Right atrium auricular region (tissue), 2 donors: ENCODE results near the gene RIF1. TPM values are rescaled to one million over a fixed set of nuclear protein-coding genes. Genes with fewer than 3 reads are reported as not detected.

Experiments
- DNase-seq: peaks from one replicate; pipeline ENCODE4 v3.0.0-alpha.2; 2019; ENCODE audit warnings: low spot score
- H3K27ac ChIP-seq, 2 donors: fragments of 200-600 bp; sonication (generic); 1 replicate in 1 of 2; 2 replicates in 1 of 2; pipeline ENCODE4 v1.5.1; 2016 to 2019
- H3K27me3 ChIP-seq, 2 donors: fragments of 200-600 bp; sonication (generic); one replicate each; pipeline versions ENCODE4 v1.5.1 to v1.6.0; 2017 to 2019
- H3K36me3 ChIP-seq: fragments of 200-600 bp; sonication (generic); one replicate; pipeline ENCODE4 v1.5.1; 2016
- H3K4me1 ChIP-seq, 2 donors: fragments of 200-600 bp; sonication (generic); one replicate each; pipeline versions ENCODE4 v1.5.1 to v1.6.0; 2017 to 2019
- H3K4me3 ChIP-seq, 2 donors: fragments of 200-600 bp; sonication (generic); 1 replicate in 1 of 2; 2 replicates in 1 of 2; pipeline ENCODE4 v1.5.1; 2017 to 2019; ENCODE audit warnings: mild to moderate bottlenecking in 1 of 2, moderate library complexity in 1 of 2
- H3K9me3 ChIP-seq, 2 donors: fragments of 200-600 bp; sonication (generic); one replicate each; pipeline ENCODE4 v1.5.1; 2019
- total RNA-seq, 2 donors: library from RNA; depleted of rRNA; stranded (reverse); fragments of >200 nt; gene quantifications; one replicate each; pipeline ENCODE4 v1.1.0, GENCODE V29; 2016
- TF ChIP-seq, protein P1 (sequence below), 2 donors: fragments of 200-600 bp; sonication (generic); IDR thresholded peaks; one replicate each; pipeline ENCODE4 v1.5.1; 2019; ENCODE audit warnings: antibody characterized with exemption in 2 of 2

The RIF1 gene
- total RNA-seq, 2 donors from 2014 or later = 11.9 to 13.8 TPM

- DNase-seq = no peak
- Histone ChIP-seq H3K27me3 (no peaks in the 10 kb centered on the region), H3K4me3 (no peak overlapping the region), H3K27ac (no peak overlapping the region), H3K36me3 (peaks cover 72% of the 10 kb centered on the region), H3K9me3 (no peaks in the 10 kb centered on the region), H3K4me1 (no peaks in the 10 kb centered on the region)
- TF ChIP-seq, protein P1, sequence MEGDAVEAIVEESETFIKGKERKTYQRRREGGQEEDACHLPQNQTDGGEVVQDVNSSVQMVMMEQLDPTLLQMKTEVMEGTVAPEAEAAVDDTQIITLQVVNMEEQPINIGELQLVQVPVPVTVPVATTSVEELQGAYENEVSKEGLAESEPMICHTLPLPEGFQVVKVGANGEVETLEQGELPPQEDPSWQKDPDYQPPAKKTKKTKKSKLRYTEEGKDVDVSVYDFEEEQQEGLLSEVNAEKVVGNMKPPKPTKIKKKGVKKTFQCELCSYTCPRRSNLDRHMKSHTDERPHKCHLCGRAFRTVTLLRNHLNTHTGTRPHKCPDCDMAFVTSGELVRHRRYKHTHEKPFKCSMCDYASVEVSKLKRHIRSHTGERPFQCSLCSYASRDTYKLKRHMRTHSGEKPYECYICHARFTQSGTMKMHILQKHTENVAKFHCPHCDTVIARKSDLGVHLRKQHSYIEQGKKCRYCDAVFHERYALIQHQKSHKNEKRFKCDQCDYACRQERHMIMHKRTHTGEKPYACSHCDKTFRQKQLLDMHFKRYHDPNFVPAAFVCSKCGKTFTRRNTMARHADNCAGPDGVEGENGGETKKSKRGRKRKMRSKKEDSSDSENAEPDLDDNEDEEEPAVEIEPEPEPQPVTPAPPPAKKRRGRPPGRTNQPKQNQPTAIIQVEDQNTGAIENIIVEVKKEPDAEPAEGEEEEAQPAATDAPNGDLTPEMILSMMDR (IDR thresholded peaks at IDR 0.05) = no peak
These were observed 60.9 kb downstream of the RIF1 start for GRCh38 chr2:151470556-151470955.

DNA sequence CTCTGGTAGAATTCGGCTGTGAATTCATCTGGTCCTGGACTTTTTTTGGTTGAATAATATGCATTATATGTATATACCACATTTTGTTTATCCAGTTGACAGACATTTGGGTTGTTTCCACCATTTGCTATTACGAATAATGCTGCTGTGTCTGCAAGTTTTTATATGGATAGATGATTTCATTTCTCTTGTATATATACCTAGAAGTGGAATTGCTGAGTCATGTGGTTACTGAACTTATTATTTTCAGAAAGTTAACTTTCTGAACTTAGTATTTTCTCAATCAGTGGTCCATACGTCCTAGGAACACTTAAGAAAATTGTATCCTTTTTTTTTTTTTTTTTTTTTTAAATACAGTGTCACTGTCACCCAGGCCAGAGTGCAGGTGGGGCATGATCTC lies 63.3 kb downstream of the RIF1 start:
- no peak overlapping the region for H3K27ac ChIP-seq
- no peak for DNase-seq
- no peaks in the 10 kb centered on the region for H3K4me1 ChIP-seq
- no peak overlapping the region for H3K4me3 ChIP-seq
- peaks cover 71% of the 10 kb centered on the region for H3K36me3 ChIP-seq
- no peaks in the 10 kb centered on the region for H3K27me3 ChIP-seq
- TF ChIP-seq, protein P1 (IDR thresholded peaks at IDR 0.05) = no peak
- no peaks in the 10 kb centered on the region for H3K9me3 ChIP-seq

DNA sequence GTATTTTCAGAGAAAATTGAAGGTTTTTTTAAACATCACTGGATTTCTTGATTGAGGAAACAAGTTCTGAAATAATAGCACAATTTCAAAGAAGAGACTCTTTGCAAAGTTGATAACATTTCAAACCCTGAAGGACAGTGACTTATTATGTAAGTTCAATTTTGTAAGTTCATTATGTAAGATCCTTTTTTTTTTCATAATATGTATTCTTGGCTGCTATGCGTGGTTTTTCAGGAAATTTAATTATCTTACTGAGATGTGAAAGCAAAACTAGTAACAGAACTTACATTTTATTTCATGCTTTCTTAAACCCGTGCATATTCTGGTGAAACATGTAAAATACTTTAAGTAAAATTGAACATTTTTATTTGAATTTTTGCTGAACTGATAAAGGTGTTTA lies 65.4 kb downstream of the RIF1 start:
- Histone ChIP-seq H3K36me3 (peaks cover 52% of the 10 kb centered on the region), H3K4me1 (no peaks in the 10 kb centered on the region), H3K27ac (no peak overlapping the region), H3K4me3 (no peak overlapping the region), H3K27me3 (no peaks in the 10 kb centered on the region), H3K9me3 (no peaks in the 10 kb centered on the region)
- no peak for DNase-seq
- TF ChIP-seq, protein P1 (IDR thresholded peaks at IDR 0.05) = no peak

GRCh38 chr2:151476287-151476686 lies 66.6 kb downstream of the RIF1 start:
- H3K36me3 ChIP-seq = peaks cover 45% of the 10 kb centered on the region
- H3K9me3 ChIP-seq = no peaks in the 10 kb centered on the region
- no peak overlapping the region for H3K27ac ChIP-seq
- TF ChIP-seq, protein P1 (IDR thresholded peaks at IDR 0.05) = no peak
- DNase-seq = no peak
- H3K4me3 ChIP-seq = no peak overlapping the region
- H3K27me3 ChIP-seq = no peaks in the 10 kb centered on the region
- H3K4me1 ChIP-seq = no peaks in the 10 kb centered on the region

GRCh38 chr2:151478011-151478410 lies 68.3 kb downstream of the RIF1 start:
- no peak for DNase-seq
- H3K9me3 ChIP-seq = no peaks in the 10 kb centered on the region
- H3K36me3 ChIP-seq = peaks cover 49% of the 10 kb centered on the region
- no peaks in the 10 kb centered on the region for H3K4me1 ChIP-seq
- no peak overlapping the region for H3K4me3 ChIP-seq
- no peak overlapping the region for H3K27ac ChIP-seq
- H3K27me3 ChIP-seq = no peaks in the 10 kb centered on the region
- TF ChIP-seq, protein P1 (IDR thresholded peaks at IDR 0.05) = no peak

DNA sequence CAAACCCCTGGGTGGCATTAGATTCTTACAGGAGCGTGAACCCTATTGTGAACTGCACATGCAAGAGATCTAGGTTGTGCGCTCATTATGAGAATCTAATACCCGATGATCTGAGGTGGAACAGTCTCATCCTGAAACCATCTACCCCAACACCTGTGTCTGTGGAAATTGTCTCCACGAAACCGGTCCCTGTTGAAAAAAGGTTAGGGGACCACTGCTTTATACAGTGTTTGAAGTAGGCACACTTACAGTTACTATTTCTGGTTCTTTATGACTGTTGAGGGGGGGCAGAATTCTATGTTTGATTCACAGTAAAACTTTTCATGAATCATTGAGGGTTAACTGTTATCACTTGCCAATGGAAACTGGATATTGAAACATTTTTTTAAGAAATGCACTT lies 72.0 kb downstream of the RIF1 start:
- Histone ChIP-seq H3K27ac (no peak overlapping the region), H3K4me1 (no peaks in the 10 kb centered on the region), H3K36me3 (peaks cover 38% of the 10 kb centered on the region), H3K27me3 (no peaks in the 10 kb centered on the region), H3K4me3 (no peak overlapping the region), H3K9me3 (no peaks in the 10 kb centered on the region)
- DNase-seq = no peak
- TF ChIP-seq, protein P1 (IDR thresholded peaks at IDR 0.05) = no peak
